HG03103 (cell line): ENCODE data around the gene HPS5.

Experiments
- ATAC-seq: cut with Tn5 transposase; IDR thresholded peaks from one replicate; pipeline ENCODE4 v1.9.1; 2021; ENCODE audit warnings: low read depth; ENCODE audit not compliant: unreplicated experiment

HPS5 gene

GRCh38 chr11:18236664-18237356 is 85.1 kb downstream of the HPS5 start, which contains the start of gene SAA4:
Gene SAA4, minus strand, starts transcription at chr11:18236802. Its CDS starts 876 bp downstream, at chr11:18235926.
- no peak for ATAC-seq

DNA sequence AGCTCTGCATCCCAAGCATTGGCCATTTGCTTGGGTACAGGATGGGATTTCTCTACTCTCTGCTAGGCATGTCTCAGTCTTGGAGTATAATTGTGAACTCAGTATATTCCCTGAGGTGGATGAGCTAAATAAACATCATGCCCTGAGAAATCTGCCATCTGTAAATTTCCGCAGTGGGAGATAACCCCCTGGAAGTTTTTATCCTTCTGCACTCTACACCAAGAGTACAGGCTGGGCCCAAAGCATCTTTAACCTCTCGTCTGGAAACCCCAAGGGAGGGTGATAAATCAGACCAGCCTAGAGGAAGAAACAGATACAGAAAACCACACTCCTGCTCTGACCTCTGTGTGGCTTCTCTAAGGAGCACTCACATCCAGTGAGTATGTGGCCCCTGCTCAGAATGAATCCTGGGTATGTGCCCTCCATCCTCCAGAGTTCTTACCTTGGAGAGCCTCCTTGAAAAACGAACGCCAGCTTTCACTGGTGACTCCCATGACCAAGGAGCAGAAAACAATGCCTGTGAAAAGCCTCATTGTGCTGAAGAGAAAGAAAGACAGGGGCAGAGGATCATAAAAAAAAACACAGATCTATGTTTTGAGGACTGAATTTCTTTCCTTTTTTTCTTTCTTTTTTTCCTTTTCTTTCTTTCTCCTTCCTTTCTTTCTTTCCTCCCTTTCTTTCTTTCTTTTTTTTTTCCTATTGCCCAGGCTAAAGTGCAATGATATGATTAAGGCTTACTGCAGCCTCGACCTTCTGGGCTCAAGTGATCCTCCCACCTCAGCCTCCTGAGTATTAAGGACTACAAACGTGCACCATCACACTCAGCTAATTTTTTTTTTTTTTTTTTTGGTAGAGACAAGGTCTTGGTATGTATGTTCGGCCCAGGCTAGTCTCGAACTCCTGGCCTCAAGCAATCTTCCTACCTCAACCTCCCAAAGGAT is 86.3 kb downstream of the HPS5 start:
- ATAC-seq, result no peak

GRCh38 chr11:18233912-18234311 is 88.0 kb downstream of the HPS5 start:
- ATAC-seq, result no peak

DNA sequence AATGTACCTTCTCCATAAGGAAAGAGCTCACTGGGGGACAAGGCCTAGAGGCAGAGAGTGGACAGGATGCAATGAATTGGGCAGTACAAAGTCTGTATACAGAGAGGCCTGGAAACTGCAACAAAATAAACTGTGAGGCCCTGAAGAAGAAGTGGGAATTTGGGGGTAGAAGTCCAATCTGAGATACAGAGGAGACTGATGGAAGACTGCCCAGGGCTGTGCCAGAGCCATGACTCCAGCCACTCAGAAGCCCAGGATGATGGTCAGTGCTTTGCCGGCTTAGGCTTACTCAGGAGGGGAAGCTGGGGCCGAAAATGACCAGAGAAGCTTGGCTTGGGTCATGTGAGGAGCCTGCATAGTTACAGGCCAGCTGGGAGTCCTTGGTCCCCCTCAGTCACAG is 91.1 kb downstream of the HPS5 start:
- no peak for ATAC-seq

DNA sequence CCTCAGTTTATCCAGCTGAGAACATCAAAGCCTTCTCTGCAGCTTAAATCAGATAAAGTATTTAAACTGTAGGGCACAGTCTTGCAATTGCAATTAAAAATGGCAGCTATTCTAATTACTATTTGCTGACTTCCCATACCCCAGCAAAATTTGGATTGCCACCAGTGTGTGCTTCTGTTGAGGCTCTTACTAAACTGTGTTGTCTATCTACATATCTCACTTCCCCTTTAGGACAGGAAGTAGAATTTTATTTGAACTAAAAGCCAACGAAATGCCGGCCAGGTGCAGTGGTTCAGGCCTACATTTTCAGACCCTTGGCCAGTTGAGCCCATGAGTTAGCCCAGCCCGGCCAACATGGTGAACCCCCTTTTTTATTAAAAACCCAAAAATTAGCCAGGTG is 92.4 kb downstream of the HPS5 start:
- ATAC-seq, result peak; percentile 90
